HG03442 (cell line): ENCODE results near the gene TTN.

Experiments
- ATAC-seq: cut with Tn5 transposase; IDR thresholded peaks from one replicate; pipeline ENCODE4 v1.9.1; 2021; ENCODE audit warnings: mild to moderate bottlenecking, moderate library complexity; ENCODE audit not compliant: unreplicated experiment

The TTN gene

DNA sequence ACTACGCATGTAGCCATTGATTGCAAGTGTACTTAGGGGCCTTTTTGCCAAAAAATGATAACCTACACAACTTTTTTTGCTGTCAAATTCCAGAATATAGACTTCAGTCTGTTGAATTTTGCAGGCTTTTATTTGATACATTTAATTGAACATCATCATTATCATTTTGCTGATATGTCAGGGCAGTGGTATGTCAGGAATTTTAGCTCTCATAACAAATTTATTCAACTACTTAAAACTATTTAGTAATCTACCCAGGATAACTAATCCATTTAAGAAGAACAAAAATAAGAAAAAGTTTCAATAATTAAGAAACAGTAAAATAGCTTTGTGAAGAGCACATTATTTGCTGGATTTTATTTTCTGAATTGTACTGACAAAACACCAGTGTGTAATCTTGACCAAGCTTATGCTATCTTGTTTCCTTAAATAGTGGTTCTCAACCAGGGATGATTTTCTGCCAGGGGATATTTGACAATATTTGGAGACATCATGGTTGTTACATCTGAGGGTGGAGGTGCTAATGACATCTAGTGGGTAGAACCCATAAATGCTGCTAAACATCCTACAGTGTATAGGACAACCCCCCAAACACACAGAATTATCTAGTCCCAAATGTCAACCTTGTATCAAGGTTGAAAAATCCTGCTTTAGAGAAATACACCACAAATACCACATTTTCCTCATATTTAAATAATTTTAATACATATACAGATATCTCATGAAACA, 12.1 kb upstream of the TTN start:
- peak; percentile 29 for ATAC-seq

DNA sequence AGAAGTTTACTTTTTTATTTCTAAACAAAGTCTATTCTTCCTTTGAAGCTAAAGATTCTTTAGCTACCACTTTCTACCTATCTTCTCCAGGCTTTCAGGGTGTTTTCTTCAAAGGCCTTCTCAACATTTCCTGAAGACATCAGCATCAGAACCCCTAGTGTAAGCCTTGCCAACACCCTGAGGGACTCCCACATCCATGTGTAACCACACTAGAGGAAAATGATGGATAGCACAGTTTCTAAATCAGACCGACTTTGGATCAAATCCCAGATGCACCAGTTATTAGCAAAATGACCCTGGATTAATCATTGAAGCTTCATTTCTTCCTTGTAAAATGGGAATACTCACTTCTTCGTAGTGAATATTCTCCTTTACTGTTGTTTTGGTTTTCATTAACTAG, 4.7 kb upstream of the TTN start:
- ATAC-seq, result no peak

DNA sequence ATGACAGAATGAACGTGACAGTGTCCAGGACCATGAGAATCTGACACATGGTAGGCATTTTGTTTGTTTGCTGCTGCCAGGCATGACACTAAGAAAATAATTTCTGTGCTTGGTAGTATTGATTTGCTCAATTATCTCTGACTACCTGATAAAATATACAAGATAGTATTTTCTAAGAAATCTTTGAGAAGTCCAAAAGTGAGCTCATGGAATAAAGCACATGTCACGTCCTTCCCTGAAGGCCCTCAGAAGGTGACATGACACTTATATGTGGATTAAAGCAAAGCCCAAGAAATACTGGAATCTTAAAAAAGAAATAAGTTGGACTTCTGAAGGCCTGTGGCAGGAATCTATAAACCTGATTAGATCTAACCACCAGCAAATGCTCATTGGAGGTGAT, 3.8 kb upstream of the TTN start:
- ATAC-seq, result no peak

DNA sequence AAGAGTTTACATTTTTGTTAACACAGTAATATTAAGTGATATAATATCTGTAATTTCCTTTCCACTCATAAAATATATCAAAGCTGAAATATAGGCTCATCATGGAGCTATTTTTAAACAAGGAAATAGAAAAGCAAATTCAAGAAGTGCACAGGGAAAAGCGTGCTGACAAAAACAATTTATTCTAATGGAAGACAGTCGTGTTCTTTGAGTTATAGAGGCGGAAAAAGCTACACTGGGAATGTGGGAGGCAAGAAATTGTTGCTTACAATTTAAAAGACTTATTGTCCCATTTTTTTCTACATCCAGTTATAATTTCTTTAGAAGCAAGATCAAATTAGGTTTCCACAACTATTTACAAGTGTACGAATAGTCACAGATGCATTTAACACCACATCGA, 3.2 kb upstream of the TTN start:
- no peak for ATAC-seq

DNA sequence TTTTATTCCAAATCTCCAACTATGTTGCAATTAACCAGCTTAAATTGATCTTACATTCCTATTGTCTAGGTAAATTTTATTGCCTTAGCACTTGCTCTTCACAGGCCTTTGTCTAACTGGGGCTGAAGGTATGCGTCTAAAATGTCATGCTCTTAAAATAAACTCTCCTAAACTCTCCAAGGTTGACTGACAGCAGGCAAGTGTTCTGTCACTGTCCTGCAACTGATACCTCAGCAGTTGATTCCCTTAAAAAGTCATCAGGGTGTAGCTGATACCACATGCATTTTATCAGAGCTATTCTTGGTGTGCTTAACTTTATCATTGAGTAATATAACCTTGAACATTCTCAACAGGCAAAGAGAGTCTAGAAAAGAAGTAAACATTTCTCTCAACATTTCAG, 680 bp downstream of the TTN start:
- no peak for ATAC-seq

DNA sequence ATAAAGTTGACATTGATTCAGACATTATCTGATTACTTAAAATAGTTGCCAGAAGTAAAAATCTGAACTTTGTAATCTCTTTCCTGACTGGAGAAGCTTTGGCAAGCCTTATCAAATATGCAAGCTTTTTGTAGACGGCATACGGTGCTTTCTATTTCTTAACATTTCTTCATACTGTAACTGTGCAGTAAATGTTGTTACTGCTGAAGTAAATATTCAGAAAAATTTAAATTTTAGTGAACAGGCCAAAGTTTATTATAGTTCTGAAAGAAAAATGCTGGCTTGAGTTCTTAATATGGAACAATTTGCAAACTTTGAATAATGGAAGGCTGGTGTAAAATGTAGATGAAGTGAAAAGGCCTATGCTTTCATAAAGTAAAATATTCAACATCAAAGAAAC, 1.8 kb downstream of the TTN start:
- no peak for ATAC-seq

DNA sequence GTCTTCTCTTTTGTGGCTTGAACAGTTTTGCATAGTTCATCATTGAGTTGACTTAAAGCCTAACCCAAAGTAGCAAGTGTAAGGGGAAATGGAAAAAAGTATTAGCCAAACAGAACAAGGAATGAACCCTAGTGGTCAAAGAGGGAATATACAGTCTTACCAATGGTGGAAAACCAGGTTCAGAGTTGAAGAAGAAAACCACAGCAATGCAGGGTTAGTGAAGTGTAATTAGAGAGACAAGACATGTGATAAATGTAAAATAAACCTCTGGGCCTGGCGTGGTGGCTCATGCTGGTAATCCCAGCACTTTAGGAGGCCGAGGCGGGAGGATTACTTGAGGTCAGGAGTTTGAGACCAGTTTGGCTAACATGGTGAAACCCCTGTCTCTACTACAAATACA, 2.4 kb downstream of the TTN start:
- peak; percentile 70 for ATAC-seq

DNA sequence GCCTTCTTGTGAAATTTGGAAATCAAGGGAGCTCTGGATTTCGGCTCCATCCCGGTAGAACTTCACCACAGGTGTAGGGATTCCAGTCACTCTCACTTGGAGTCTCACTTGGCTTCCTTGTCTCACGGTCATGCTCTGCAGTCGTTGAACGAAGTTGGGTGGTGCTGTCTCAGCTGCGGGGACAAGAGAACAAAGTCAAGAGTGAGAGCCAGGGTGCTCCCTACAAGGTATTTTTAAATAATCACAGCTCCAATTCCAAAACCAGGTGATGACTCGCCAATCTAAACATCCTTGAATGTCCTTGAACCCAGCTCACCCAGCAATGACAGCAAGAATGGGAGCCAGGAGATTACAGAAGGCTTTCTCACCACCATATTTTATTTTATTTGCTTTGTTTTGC, 6.7 kb downstream of the TTN start:
- no peak for ATAC-seq

DNA sequence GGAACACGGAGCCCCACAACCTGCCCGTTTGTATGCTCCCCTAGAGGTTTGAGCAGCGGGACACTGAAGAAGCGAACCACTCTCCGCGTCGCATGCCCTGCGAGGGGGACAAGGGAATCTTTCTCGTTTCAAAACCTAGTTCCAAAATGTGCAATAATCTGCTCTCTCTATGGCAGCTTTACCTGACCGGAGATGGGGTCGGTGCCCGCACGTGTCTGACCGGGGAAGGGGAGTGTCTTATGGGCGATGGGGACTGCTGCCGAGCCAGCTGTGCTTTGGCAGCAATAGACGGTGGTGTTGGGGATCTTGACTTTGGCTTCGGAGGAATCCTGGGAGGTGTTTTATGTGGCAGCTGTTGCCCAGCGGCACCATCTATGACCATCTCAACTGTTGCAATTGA, 7.9 kb downstream of the TTN start:
- no peak for ATAC-seq

DNA sequence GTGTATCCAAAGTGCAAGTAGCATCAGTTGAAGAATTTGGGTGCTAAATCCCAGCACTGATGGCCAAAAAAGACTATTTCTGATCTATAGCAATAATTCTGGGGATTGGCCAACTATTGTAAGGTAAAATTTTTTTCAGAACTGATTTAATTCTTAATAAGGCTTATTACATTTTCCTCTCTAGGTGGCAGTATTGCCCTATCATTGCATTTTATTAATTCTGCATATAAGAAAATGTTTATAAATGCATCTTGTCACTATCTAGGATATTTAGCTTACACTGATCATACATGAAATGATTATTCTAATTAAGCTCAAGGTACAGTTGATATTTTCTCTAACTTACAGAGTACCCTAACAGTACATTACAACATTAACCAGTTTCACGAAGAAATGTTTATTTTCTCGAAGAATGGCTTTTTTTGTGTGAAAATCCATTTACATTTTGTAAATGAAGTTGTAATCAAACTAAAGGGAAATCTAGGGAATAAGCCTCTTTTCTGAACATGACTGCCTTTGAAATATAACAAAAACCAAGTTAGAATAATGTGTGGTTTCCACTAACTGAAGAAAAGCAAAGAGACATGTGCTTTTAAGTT, 11.0 kb downstream of the TTN start:
- ATAC-seq, result no peak

DNA sequence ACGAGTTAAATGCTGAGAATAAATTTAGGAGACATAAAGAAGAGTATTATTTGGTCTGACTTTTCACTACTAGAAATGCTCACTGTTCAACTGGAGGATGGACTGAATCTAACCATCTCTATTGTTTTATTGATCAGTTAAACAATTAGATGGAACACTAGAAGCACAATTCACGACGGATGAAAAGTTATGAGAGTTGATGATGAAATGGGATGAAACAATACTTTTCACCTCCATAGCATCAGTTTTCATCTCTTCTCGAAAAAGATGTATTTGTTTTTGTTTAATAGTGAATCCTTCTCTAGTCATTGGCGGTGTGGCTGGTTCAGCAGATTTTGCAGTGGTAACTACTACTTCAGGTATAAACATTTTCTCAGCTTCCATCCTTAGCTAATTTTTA, 19.3 kb downstream of the TTN start:
- no peak for ATAC-seq

DNA sequence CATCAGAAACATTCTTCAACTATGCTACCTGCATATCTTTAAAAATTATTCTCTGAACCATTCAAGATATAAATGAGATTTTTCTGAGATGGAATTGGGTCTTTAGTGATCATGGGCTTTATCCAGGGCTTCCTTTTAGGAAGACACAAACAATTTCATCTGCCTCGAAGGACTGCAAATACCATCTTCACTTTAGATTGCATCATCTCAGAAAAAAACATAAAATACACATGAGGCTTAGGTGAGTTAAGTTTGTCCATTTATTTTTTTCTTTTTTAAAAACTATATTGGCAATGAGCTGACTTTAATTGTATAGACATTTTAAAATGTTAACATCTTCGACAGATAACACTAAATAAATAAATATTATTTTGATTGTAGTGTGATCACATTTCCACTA, 20.1 kb downstream of the TTN start:
- no peak for ATAC-seq

DNA sequence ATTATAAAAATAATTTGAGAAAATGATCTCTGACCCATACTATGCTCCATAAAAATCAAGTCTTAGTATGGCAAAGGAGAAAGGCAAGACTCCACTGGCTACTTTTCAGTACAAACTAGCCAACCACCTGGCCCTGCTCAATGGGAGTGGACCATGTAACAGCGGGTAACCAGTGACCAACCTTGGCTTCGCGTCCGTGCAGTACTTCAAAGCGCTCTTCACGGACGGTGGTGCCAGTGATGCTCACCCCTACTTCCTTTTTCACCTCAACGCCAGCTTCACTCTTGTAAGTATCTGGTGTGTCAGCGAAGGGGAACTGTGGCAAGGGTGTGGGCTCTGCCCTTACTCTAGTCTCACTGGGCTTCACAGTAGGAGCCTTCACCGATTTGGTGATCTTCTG, 23.3 kb downstream of the TTN start:
- no peak for ATAC-seq

DNA sequence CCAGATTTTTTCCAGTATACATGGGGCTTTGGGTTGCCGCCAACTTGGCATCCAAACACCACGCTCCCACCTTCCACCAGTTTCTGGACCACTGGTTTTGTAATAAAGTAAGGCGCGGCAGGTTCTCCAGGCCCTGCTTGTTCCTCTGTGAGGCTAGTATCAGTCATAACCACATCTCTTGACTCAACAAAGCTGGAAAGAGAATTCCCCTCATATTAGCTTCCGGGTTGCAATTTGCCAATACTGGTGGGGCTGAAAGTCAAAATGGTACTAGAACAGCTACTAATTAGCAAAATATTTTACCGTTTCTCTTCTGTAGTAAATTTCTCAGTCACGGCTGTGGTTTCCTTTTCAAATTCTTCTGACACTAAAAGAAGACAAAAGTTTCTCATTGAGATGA, 25.0 kb downstream of the TTN start:
- ATAC-seq, result peak; percentile 82

DNA sequence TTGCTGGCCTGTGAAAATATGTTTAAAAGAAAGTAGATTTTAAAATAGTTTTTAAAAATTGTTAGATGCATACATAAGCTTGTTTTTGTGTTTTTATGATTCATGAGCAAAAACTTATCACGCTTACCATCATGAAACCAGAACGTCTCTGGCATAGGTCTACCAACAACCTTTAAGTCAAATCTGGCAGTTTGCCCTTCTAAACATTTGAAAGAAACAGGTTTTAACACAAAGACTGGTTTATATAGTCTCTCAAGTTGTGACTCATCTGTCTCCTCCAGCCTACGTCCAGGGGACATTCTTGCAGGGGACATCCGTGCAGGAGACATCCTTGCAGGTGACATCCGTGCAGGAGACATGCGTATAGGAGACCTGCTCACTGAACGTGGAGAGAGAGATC, 29.6 kb downstream of the TTN start:
- no peak for ATAC-seq

DNA sequence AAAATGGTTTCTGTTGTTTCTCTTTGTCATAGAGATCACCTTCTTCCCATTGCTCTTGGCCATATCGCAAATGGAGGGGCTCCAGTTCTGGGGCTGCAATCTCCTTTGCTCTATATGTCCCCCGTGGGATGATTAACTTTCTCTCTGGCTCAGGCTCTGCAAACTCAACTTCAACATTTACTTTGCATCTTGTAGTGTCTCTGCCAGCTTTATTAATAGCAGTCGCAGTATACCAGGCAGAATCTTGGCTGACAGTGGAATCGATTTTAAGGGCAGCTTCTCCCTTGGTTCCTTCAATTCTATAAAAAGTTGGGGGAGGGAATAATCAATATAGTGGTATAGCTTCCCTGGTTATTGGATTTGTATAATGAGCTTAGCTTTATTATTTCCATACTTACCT, 30.5 kb downstream of the TTN start:
- ATAC-seq, result no peak

DNA sequence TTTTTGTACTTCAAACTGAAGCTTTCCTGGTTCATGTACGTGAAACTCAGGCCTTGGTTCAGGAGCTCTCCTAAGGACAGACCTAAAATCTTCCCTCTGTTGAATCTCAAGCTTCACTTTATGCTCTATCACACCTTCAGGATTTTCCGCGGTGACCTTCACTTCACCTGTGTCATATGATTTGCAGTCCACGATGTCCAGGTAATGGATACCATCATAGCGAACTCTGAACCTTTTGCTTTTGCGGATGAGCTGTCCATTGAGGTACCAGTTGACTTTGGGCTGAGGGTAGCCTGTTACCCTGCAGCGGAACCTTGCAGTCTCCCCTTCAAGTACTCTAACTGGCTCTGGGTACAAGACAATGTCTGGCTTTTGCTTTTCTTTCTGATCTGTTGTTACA, 31.2 kb downstream of the TTN start:
- ATAC-seq, result no peak

DNA sequence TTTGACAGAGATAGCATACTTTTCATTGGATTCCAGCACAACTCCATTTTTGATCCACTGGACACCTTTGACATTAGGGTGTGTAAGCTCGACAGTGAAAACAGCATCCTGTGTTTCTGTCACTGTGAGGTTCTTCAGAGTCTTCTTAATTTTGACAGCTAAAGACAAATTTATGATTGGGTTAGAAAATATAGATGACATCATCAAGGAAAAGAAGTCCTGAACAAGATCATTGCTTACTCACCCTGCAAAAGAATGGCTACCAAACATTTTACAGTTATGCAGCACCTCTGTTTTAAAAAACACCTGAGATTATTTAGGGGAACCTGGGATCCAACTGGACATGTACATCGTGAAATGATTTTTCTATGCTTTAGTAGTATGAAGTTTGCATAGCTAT, 36.7 kb downstream of the TTN start:
- no peak for ATAC-seq

DNA sequence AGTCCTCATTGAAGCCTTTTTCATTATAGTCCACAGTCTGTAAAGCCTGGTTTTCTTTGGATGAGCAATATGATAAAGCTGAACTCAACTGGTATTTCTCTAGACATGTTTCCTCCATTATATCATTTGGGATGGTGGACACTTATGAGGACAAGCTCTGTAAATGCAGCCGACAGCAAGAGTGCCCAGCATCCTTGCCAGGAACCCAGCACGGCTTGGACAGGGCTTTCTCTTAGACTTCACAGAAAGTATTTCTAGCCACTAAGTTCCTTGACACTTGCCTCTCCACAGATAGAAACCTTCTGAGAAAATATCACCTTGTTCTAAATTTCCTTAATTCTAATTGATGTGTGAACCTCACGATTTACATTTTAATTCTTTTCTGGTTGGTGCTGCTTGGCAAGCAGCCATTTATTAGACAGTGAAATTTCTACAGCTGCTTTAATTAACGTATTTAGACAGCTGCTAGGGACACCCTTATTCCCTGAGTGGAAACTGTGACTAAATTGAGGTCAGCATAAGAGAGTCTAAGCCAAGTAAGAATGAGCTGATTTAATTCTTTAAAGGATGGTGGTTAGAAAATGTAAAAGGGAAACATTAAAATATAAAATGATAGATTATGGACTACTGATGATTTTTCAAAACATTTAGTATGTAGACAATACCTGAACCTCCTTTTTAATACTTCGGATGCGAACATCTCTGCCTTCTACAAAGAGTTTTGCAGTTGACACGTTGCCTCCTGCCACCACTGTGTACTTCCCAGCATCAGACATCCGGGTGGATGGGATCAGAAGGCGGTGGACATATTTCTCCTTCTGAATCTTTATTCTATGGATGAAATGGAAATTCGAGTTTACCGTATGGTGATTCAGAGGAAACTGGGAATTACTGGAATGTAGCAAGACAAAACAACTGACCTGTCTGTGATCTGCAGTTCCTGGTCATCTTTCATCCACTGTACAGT, 39.8 kb downstream of the TTN start:
- ATAC-seq, result no peak

DNA sequence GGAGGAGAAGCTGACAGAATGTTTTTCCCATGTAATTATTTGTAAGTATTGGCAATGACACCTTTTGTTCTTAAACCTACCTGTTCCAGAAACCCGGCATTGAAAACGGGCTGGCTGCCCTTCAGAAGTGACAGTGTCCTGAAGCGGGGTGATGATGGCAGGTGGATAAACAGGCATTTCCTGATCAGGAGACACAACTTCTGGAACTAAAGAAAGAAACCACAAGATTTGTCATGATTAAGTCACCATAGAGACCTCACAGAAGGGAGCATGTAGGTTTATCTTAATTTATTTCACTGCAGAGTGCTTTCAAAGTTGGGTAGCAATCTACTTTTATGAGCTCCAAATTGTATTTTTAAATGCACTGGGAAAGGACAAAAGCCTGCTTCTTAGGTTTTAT, 43.1 kb downstream of the TTN start:
- no peak for ATAC-seq

DNA sequence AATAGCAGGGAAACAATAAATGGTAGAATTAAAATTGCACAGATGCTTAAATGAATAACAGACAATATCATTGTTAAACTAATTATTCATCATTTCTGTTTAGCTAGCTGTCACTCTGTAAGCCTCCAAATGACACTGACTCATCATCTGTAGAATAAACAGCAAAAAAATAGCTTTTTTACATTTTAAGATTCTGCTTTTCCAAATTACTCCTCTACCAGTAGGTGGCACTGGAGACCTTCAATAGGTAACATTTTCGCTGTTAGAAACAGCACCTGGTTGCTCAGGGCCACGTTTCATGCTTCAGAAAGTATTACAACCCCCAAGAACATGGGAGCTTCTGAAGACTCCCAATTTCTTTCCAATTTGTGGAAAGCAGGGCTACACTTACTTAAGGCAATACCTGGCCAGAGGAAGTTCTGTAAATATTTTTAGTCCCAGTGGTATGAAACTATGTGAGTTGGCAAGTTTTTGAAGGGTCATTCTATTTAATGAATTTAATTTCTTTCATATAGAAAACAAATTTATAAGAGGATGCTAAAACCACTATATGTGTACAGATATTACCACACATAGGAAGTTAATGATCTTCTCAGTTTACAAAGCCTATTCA, 45.4 kb downstream of the TTN start:
- ATAC-seq, result peak; percentile 83

DNA sequence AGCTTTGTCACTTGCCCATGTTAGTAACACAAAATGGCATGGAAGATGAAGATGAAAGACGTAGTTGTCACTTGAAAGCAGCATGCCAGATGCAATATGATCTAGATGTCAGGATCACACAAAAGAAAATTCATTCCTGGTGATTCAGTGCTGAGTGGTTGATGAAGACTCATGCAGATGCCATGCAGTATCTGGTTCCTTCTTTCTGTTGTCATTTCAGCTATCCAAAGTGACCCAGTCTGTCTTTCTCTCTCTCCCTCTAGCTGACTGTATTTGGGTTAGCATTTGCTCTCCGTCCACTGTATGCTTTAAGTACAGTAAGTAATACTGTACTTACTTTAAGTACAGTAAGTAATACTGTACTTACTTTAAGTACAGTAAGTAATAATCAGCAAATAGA, 50.4 kb downstream of the TTN start:
- ATAC-seq, result no peak
